Panc1 (cell line): Measurements from ENCODE around the gene RBKS. TPM values are rescaled to one million over a fixed set of nuclear protein-coding genes. Genes with fewer than 3 reads are reported as not detected.
A peak's percentile ranks its signal among the peaks of the same experiment; 100 is the strongest.

Experiments
- ATAC-seq: fragments of 200-7000 bp; cut with Tn5 transposase; 2 replicates; pipeline ENCODE4 v1.9.1; 2020; ENCODE audit warnings: mild to moderate bottlenecking, moderate library complexity
- BruUV-seq: library from RNA; stranded (reverse); fragments of 400-500 nt; replicated peaks from 2 replicates; lab custom pipeline; 2021; lab: Mats Ljungman, UMichigan
- CTCF ChIA-PET: fragments of 300-600 bp; sonication (Branson Sonifier 250); formaldehyde crosslinking; loops from one replicate; lab custom pipeline; 2022; ENCODE audit warnings: antibody characterized with exemption; lab: Charles Lee
- POLR2A ChIA-PET: fragments of 300-600 bp; sonication (Branson Sonifier 250); formaldehyde crosslinking; loops from one replicate; lab custom pipeline; 2022; ENCODE audit warnings: antibody characterized with exemption; lab: Charles Lee
- DNase-seq: peaks from one replicate; pipeline ENCODE4 v3.0.0-alpha.2; 2010; ENCODE audit warnings: low read depth, low spot score
- H3K27ac ChIP-seq: 2 replicates; pipeline ENCODE4 v1.5.1; 2011; ENCODE audit warnings: mild to moderate bottlenecking, low read length, inconsistent platforms
- H3K27me3 ChIP-seq: fragments of 200-500 bp; sonication (Bioruptor generic); 2 replicates; pipeline ENCODE4 v1.6.0; 2014; ENCODE audit warnings: low read length, inconsistent platforms; ENCODE audit not compliant: control insufficient read depth, insufficient read depth
- H3K36me3 ChIP-seq: fragments of 200-500 bp; sonication (Bioruptor generic); 2 replicates; pipeline ENCODE4 v1.5.1; 2014; ENCODE audit warnings: inconsistent platforms, mild to moderate bottlenecking, low read length, moderate library complexity; ENCODE audit not compliant: control insufficient read depth, insufficient read depth
- H3K4me1 ChIP-seq: 2 replicates; pipeline ENCODE4 v1.5.1; 2011; ENCODE audit warnings: inconsistent platforms, mild to moderate bottlenecking, low read length, moderate library complexity; ENCODE audit not compliant: control insufficient read depth, insufficient read depth
- H3K4me3 ChIP-seq, 2 experiments: 2 replicates each; pipeline ENCODE4 v1.5.1; 2011 to 2012; ENCODE audit warnings: low read depth in 2 of 2, low read length in 2 of 2, mild to moderate bottlenecking in 2 of 2, inconsistent platforms in 1 of 2, moderate library complexity in 1 of 2
- H3K9me3 ChIP-seq: fragments of 200-500 bp; sonication (Bioruptor generic); 2 replicates; pipeline ENCODE4 v1.5.1; 2014; ENCODE audit warnings: low read depth, mild to moderate bottlenecking, inconsistent platforms, low read length, moderate library complexity; ENCODE audit not compliant: control insufficient read depth, insufficient read depth
- POLR2AphosphoS5 ChIP-seq: IDR thresholded peaks from 2 replicates; pipeline ENCODE4 v1.6.1; 2012; ENCODE audit warnings: mild to moderate bottlenecking, low read depth, low read length, moderate library complexity
- REST ChIP-seq, 2 experiments: IDR thresholded peaks; 2 replicates each; pipeline ENCODE4 v1.6.1; 2011 to 2012; ENCODE audit warnings: low read depth in 2 of 2, control low read depth in 1 of 2, low read length in 1 of 2, mild to moderate bottlenecking in 1 of 2, moderate library complexity in 1 of 2; ENCODE audit not compliant: insufficient read depth in 1 of 2
- SIN3A ChIP-seq: IDR thresholded peaks from 2 replicates; pipeline ENCODE4 v1.6.1; 2012; ENCODE audit warnings: low read depth, mild to moderate bottlenecking, low read length, moderate library complexity, borderline replicate concordance; ENCODE audit not compliant: insufficient read depth
- TCF7L2 ChIP-seq: IDR thresholded peaks from 2 replicates; pipeline ENCODE4 v1.6.1; 2011; ENCODE audit warnings: mild to moderate bottlenecking, low read depth, low read length, inconsistent platforms
- in situ Hi-C: cut with HindIII; loops from 2 replicates; pipeline ENCODE4 v1.10.0; 2016; ENCODE audit warnings: low sequenced_read_pairs, low pct_unique_long_range_greater_than_20kb
- intact Hi-C: fragments of 100-400 bp; cut with micrococcal nuclease; formaldehyde crosslinking; loops from one replicate; pipeline ENCODE4 v1.10.0; 2022; ENCODE audit not compliant: unreplicated experiment
- total RNA-seq: library from RNA; stranded (reverse); gene quantifications from one replicate; pipeline ENCODE4 v1.2.1, GENCODE V29; 2021; ENCODE audit not compliant: unreplicated experiment
- TF ChIP-seq, protein P1 (sequence below): fragments of 450-650 bp; IDR thresholded peaks from 2 replicates; pipeline ENCODE4 v1.5.1; 2017; ENCODE audit warnings: mild to moderate bottlenecking

The RBKS gene
- total RNA-seq, 1 experiment from 2014 or later: 2.2 TPM

GRCh38 chr2:27921424-27921823 lies 31.2 kb upstream of the RBKS start:
- intact Hi-C loops: no loop called here
- ChIA-PET CTCF (no interaction called here), POLR2A (no interaction called here)
- no peaks in the 10 kb centered on the region for H3K4me1 ChIP-seq
- H3K9me3 ChIP-seq: no peaks in the 10 kb centered on the region
- DNase-seq: no peak
- no peaks in the 10 kb centered on the region for H3K36me3 ChIP-seq
- no TSS peak for BruUV-seq
- ATAC-seq: no peak
- H3K27ac ChIP-seq: no peak overlapping the region
- H3K27me3 ChIP-seq: no peaks in the 10 kb centered on the region
- no peak overlapping the region for H3K4me3 ChIP-seq
- no peak for TF ChIP-seq SIN3A
- TF ChIP-seq REST (IDR thresholded peaks at IDR 0.05; ENCODE audit: insufficient read depth in 1 of 2, low read depth in 2 of 2, low read length in 1 of 2): no peak
- no peak for TF ChIP-seq TCF7L2
- TF ChIP-seq POLR2AphosphoS5: no peak
- TF ChIP-seq, protein P1, sequence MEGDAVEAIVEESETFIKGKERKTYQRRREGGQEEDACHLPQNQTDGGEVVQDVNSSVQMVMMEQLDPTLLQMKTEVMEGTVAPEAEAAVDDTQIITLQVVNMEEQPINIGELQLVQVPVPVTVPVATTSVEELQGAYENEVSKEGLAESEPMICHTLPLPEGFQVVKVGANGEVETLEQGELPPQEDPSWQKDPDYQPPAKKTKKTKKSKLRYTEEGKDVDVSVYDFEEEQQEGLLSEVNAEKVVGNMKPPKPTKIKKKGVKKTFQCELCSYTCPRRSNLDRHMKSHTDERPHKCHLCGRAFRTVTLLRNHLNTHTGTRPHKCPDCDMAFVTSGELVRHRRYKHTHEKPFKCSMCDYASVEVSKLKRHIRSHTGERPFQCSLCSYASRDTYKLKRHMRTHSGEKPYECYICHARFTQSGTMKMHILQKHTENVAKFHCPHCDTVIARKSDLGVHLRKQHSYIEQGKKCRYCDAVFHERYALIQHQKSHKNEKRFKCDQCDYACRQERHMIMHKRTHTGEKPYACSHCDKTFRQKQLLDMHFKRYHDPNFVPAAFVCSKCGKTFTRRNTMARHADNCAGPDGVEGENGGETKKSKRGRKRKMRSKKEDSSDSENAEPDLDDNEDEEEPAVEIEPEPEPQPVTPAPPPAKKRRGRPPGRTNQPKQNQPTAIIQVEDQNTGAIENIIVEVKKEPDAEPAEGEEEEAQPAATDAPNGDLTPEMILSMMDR: no peak
- in situ Hi-C loops: no loop called here

DNA sequence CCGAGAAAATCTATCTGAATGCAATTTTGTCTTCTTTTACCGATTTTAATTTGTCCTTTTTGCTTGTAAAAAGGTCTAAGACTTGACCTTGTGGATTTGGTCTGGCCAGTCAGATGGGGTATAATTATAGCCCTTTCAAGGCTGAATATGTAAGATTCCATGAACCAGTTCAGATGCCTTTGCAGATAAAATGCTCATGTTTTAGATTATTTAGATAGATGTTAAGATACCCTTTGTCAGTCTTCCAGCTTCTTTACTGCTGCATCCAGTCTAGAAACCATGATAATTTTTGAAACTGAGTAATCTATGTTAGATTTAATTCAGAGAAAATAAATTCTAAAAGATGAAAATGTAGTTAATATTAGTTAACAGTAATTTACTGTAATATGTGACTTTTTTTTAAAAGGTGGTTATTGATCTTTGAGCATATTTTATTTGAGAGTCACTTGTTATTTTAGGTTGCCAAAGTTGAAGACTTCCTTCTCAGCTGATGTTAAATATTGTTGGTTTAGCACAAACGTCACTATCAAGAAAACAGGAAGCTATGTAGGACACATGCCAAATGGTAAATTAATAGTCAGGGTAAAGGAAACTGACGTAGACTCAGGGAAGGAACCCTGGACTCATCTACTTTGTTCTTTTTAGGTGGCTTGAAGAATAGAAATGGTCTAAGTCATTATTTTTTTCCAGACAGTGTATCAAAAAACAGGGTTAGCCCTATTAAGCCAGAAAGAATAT lies 30.1 kb upstream of the RBKS start:
- Histone ChIP-seq H3K27ac (no peak overlapping the region), H3K9me3 (no peaks in the 10 kb centered on the region), H3K4me1 (no peaks in the 10 kb centered on the region), H3K27me3 (no peaks in the 10 kb centered on the region), H3K36me3 (no peaks in the 10 kb centered on the region), H3K4me3 (no peak overlapping the region)
- ChIA-PET POLR2A (no interaction called here), CTCF (no interaction called here)
- TF ChIP-seq, protein P1: no peak
- TF ChIP-seq SIN3A (no peak), POLR2AphosphoS5 (no peak), TCF7L2 (no peak), REST (IDR thresholded peaks at IDR 0.05; ENCODE audit: insufficient read depth in 1 of 2, low read depth in 2 of 2, low read length in 1 of 2) (no peak)
- BruUV-seq: no TSS peak
- no peak for ATAC-seq
- intact Hi-C loops: no loop called here
- peak; percentile 45 for DNase-seq
- in situ Hi-C loops: no loop called here
